Lower lobe of right lung (tissue), 2 donors: ENCODE results near the gene IL15RA. TPM values are rescaled to one million over a fixed set of nuclear protein-coding genes. Genes with fewer than 3 reads are reported as not detected.

ENCODE experiments used
- ATAC-seq, 2 donors: fragments of 200-7000 bp; cut with Tn5 transposase; one replicate each; pipeline ENCODE4 v1.9.1; 2020 to 2022; ENCODE audit warnings: mild to moderate bottlenecking in 2 of 2, moderate library complexity in 2 of 2
- DNase-seq: peaks from one replicate; pipeline ENCODE4 v3.0.0-alpha.2; 2020
- H3K27ac ChIP-seq: fragments of 200-600 bp; one replicate; pipeline ENCODE4 v1.8.0; 2022
- H3K27me3 ChIP-seq: fragments of 200-600 bp; one replicate; pipeline ENCODE4 v1.8.0; 2022; ENCODE audit warnings: low read depth
- H3K36me3 ChIP-seq: fragments of 200-600 bp; one replicate; pipeline ENCODE4 v1.8.0; 2022; ENCODE audit warnings: mild to moderate bottlenecking
- H3K4me1 ChIP-seq: fragments of 200-600 bp; one replicate; pipeline ENCODE4 v1.8.0; 2022
- H3K4me3 ChIP-seq: fragments of 200-600 bp; one replicate; pipeline ENCODE4 v1.8.0; 2022; ENCODE audit warnings: mild to moderate bottlenecking
- H3K9me3 ChIP-seq: fragments of 200-600 bp; one replicate; pipeline ENCODE4 v1.8.0; 2022
- CTCF ChIP-seq: fragments of 200-600 bp; IDR thresholded peaks from one replicate; pipeline ENCODE4 v1.8.0; 2022; ENCODE audit warnings: antibody characterized with exemption, mild to moderate bottlenecking
- intact Hi-C: fragments of 100-400 bp; cut with DNase I; formaldehyde crosslinking; loops from one replicate; pipeline ENCODE4 v1.11.0; 2022
- total RNA-seq: library from RNA; stranded (reverse); fragmentation: NEBNext Ultra II Directional; extraction: Animal tissue kit (Norgen Biotek cat#: 25700); gene quantifications from one replicate; pipeline ENCODE4 v1.2.1, GENCODE V29; 2021
- donor health status: DM: no; HTN: yes; CAD: no; lungs with severe emphysema.

The IL15RA gene
- total RNA-seq, 1 donor from 2014 or later: 28.5 TPM

- no peak overlapping the region for H3K4me3 ChIP-seq
- peaks cover 8% of the 10 kb centered on the region for H3K4me1 ChIP-seq
- DNase-seq: no peak
- H3K27me3 ChIP-seq: no peaks in the 10 kb centered on the region
- H3K9me3 ChIP-seq: no peaks in the 10 kb centered on the region
- H3K36me3 ChIP-seq: peaks cover 16% of the 10 kb centered on the region
- no peak for ATAC-seq
- H3K27ac ChIP-seq: no peak overlapping the region
- intact Hi-C loops: no loop called here
- no peak for TF ChIP-seq CTCF
Observed at GRCh38 chr10:5902511-5903274, 74.7 kb downstream of the IL15RA start.

Other genes starting within 250 kb of the IL15RA start
- gene GDI2, start 164.1 kb downstream of the IL15RA start, total RNA-seq: 192 TPM
- 5.6 TPM for gene ANKRD16, start 87.7 kb downstream of the IL15RA start, total RNA-seq
- gene FBH1, start 87.3 kb downstream of the IL15RA start, total RNA-seq: 64.7 TPM
- gene IL2RA, start 84.8 kb upstream of the IL15RA start, total RNA-seq: 2.9 TPM
- 90.8 TPM for gene RBM17, start 111.5 kb upstream of the IL15RA start, total RNA-seq
- 78.5 TPM for gene PFKFB3, start 225.4 kb upstream of the IL15RA start, total RNA-seq